Raji (cell line): Measurements from ENCODE around the gene ZNF775.

Experiments
- POLR2A ChIP-seq: IDR thresholded peaks from 2 replicates; pipeline ENCODE4 v1.6.1; 2011; ENCODE audit warnings: low read depth, low read length, control low read depth; ENCODE audit not compliant: insufficient read depth

The ZNF775 gene

GRCh38 chr7:150406312-150406566, 27.1 kb downstream of the ZNF775 start:
- no peak for TF ChIP-seq POLR2A

GRCh38 chr7:150406567-150407421, 27.7 kb downstream of the ZNF775 start:
- TF ChIP-seq POLR2A: peak; percentile 29; the same call in 1 of the 2 replicates

GRCh38 chr7:150407588-150408392, 28.7 kb downstream of the ZNF775 start:
- no peak for TF ChIP-seq POLR2A

GRCh38 chr7:150408393-150409299, 29.5 kb downstream of the ZNF775 start:
- no peak for TF ChIP-seq POLR2A

GRCh38 chr7:150409300-150410030, 30.3 kb downstream of the ZNF775 start:
- TF ChIP-seq POLR2A: no peak

- no peak for TF ChIP-seq POLR2A
These were observed 31.0 kb downstream of the ZNF775 start for GRCh38 chr7:150410131-150410530.

- no peak for TF ChIP-seq POLR2A
These were observed 31.7 kb downstream of the ZNF775 start for GRCh38 chr7:150410680-150411346.

GRCh38 chr7:150411606-150412005, 32.5 kb downstream of the ZNF775 start:
- TF ChIP-seq POLR2A: no peak

- TF ChIP-seq POLR2A: no peak
These were observed 32.9 kb downstream of the ZNF775 start for GRCh38 chr7:150412016-150412415.

- no peak for TF ChIP-seq POLR2A
These were observed 33.7 kb downstream of the ZNF775 start for GRCh38 chr7:150412518-150413488.

GRCh38 chr7:150413640-150414081, 34.5 kb downstream of the ZNF775 start:
- no peak for TF ChIP-seq POLR2A

GRCh38 chr7:150415161-150416153, 36.3 kb downstream of the ZNF775 start:
- TF ChIP-seq POLR2A: no peak
